HCT116 (cell line): ENCODE measurements around the gene MAP3K4.

Source experiments
- ATF3 ChIP-seq: IDR thresholded peaks from 2 replicates; pipeline ENCODE4 v1.6.1; 2012
- CEBPB ChIP-seq: IDR thresholded peaks from 2 replicates; pipeline ENCODE4 v1.6.1; 2012; ENCODE audit warnings: low read depth
- CTCF ChIP-seq, 3 experiments: fragments of 200-600 bp in 1 of 3; sonication (generic) in 1 of 3; IDR thresholded peaks in 2 of 3; conservative IDR thresholded peaks in 1 of 3; 2 replicates each; pipeline ENCODE4 v1.5.1; 2012 to 2017; ENCODE audit warnings: low read depth in 2 of 3, low read length in 2 of 3, antibody characterized with exemption in 1 of 3, borderline replicate concordance in 1 of 3, control low read depth in 1 of 3, mild to moderate bottlenecking in 1 of 3, mixed read lengths in 1 of 3, mixed run types in 1 of 3, moderate library complexity in 1 of 3; ENCODE audit not compliant: insufficient read depth in 1 of 3
- EGR1 ChIP-seq: IDR thresholded peaks from 2 replicates; pipeline ENCODE4 v1.6.1; 2012; ENCODE audit warnings: low read depth
- EZH2 ChIP-seq: fragments of 200-600 bp; sonication (generic); IDR thresholded peaks from 2 replicates; pipeline ENCODE4 v1.6.1; 2017; ENCODE audit warnings: antibody characterized with exemption, mixed run types
- EZH2phosphoT487 ChIP-seq: fragments of 200-600 bp; IDR thresholded peaks from 2 replicates; pipeline ENCODE4 v1.6.1; 2018; ENCODE audit warnings: antibody characterized with exemption, borderline replicate concordance
- JUND ChIP-seq: IDR thresholded peaks from 2 replicates; pipeline ENCODE4 v1.6.1; 2012
- POLR2A ChIP-seq: IDR thresholded peaks from 2 replicates; pipeline ENCODE4 v1.7.0; 2011; ENCODE audit warnings: borderline replicate concordance; ENCODE audit not compliant: insufficient read depth, insufficient read length; ENCODE audit errors: extremely low read depth
- POLR2AphosphoS5 ChIP-seq: IDR thresholded peaks from 2 replicates; pipeline ENCODE4 v1.6.1; 2011; ENCODE audit warnings: mild to moderate bottlenecking, low read depth, low read length, moderate library complexity
- RAD21 ChIP-seq: IDR thresholded peaks from 2 replicates; pipeline ENCODE4 v1.6.1; 2012; ENCODE audit warnings: low read depth, mild to moderate bottlenecking
- REST ChIP-seq: IDR thresholded peaks from 2 replicates; pipeline ENCODE4 v1.6.1; 2012; ENCODE audit warnings: low read depth
- SRF ChIP-seq: IDR thresholded peaks from 2 replicates; pipeline ENCODE4 v1.6.1; 2012; ENCODE audit warnings: low read depth
- YY1 ChIP-seq: IDR thresholded peaks from 2 replicates; pipeline ENCODE4 v1.6.1; 2011; ENCODE audit warnings: low read length, low read depth, moderate library complexity, mild to moderate bottlenecking; ENCODE audit not compliant: insufficient replicate concordance; ENCODE audit errors: extremely low read depth
- ZNF274 ChIP-seq: fragments of 200-500 bp; sonication (Bioruptor generic); IDR thresholded peaks from 2 replicates; pipeline ENCODE4 v1.6.1; 2014; ENCODE audit warnings: mild to moderate bottlenecking, low read depth, low read length, inconsistent platforms

- TF ChIP-seq POLR2A, result no peak
- TF ChIP-seq CTCF (IDR thresholded peaks at IDR 0.05 in 2 of 3, conservative IDR thresholded peaks at IDR 0.05 in 1 of 3; ENCODE audit: borderline replicate concordance in 1 of 3, insufficient read depth in 1 of 3, low read depth in 2 of 3, low read length in 2 of 3), result no peak
- no peak for TF ChIP-seq POLR2AphosphoS5
- no peak for TF ChIP-seq ATF3
- no peak for TF ChIP-seq ZNF274
- TF ChIP-seq REST, result no peak
- TF ChIP-seq JUND, result no peak
- no peak for TF ChIP-seq EZH2
- no peak for TF ChIP-seq RAD21
- no peak for TF ChIP-seq CEBPB
- no peak for TF ChIP-seq EZH2phosphoT487
- TF ChIP-seq YY1, result no peak
- TF ChIP-seq SRF, result no peak
- TF ChIP-seq EGR1, result no peak
These were observed 172.1 kb downstream of the MAP3K4 start for GRCh38 chr6:161163466-161164181.
